ENCODE measurements around the gene TEX53. TPM values are rescaled to one million over a fixed set of nuclear protein-coding genes. Genes with fewer than 3 reads are reported as not detected.

TEX53 gene
- total RNA-seq, 1 donor from 2014 or later, result not detected

DNA sequence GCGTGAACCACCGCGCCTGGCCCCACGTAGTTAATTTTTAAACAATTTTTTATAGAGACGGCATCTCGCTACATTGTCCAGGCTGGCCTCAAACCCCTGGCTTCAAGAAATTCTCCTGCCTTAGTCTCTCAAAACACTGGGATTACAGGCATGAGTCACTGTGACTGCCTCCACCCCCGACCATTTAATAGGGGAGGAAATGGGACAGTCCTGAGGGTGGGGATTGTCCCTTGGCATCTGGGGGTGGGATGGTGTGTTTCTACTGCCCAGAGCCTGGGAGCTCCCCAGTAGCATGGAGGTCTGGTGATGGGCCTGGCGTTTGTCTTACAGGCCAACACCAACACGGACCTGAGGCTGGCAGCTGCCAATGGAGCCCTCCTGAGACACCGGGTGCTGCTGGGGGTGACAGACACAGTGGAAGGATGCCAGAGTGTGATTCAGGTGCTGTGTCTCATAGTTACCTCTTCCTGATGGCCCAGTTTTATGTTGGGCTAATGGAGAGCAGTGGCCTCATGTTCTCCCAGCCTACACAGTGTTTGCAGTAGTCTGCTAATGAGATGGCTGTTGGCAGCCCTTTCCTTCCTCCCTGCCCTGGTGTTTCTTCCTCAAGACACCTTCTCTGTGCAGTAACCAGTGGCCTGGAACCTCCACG lies 24.0 kb downstream of the TEX53 start:
- no peak for DNase-seq

- no peak for DNase-seq
These were observed 26.4 kb downstream of the TEX53 start for GRCh38 chr9:114631166-114631565.

DNA sequence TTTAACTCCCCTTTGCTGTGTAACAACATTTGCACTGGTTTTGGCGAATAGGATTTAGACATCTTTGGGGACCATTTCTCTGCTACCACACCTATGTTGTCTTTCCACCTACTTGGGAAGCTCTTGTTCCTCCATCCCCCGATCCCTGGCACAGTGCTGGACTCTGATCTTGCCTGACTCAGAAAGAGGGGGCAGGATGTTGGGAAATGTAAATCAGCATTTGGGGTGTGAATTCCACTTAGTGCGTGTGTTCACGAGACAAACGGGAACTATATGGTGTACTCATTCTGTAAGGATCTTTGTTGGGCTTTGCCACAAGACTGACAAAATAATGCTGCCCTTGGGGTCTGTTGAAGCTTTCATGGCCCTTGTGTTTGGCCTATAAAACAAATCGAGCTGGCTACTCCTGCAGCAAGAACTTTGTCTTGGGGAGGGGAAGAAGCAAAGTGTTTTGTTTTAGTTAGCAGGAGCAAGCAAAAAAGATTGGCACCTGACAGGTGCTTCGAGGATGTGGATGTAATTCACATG lies 28.0 kb downstream of the TEX53 start:
- no peak for DNase-seq

GRCh38 chr9:114627553-114627952 lies 30.1 kb downstream of the TEX53 start:
- DNase-seq, result no peak

DNA sequence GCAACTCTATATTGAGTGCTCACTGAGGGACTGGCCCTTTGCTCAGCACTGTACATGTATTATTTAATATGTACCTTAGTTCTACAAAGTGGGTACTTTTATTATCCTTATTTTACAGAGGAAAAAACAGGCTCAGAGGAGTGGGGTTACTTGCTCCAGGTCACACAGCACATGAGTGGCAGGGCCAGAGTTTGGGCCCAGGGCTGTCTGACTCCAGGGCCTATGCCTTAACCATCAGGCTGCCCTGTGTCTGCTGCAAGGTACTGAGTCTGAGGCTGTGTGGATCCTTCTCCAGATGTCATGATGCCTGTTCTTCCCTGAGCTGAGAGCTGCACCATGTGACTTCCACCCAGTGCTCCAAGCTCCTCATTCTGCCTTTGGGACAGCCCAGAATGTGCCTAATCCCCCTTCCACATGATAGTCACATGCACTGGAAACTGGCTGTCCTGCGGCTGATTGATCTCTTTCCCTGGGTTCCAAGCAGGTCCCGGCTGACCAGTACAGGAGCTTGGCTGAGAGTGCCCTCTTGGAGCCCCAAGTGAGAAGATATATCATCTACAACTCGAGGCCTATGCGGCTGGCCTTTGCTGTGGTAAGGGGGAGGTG lies 31.1 kb downstream of the TEX53 start:
- no peak for DNase-seq

- DNase-seq, result no peak
These were observed 32.9 kb downstream of the TEX53 start for GRCh38 chr9:114624677-114625076.

GRCh38 chr9:114621975-114622609 lies 35.5 kb downstream of the TEX53 start:
- DNase-seq, result no peak

- no peak for DNase-seq
These were observed 36.0 kb downstream of the TEX53 start for GRCh38 chr9:114621561-114621960.

GRCh38 chr9:114619191-114619761 lies 38.3 kb downstream of the TEX53 start:
- no peak for DNase-seq

DNA sequence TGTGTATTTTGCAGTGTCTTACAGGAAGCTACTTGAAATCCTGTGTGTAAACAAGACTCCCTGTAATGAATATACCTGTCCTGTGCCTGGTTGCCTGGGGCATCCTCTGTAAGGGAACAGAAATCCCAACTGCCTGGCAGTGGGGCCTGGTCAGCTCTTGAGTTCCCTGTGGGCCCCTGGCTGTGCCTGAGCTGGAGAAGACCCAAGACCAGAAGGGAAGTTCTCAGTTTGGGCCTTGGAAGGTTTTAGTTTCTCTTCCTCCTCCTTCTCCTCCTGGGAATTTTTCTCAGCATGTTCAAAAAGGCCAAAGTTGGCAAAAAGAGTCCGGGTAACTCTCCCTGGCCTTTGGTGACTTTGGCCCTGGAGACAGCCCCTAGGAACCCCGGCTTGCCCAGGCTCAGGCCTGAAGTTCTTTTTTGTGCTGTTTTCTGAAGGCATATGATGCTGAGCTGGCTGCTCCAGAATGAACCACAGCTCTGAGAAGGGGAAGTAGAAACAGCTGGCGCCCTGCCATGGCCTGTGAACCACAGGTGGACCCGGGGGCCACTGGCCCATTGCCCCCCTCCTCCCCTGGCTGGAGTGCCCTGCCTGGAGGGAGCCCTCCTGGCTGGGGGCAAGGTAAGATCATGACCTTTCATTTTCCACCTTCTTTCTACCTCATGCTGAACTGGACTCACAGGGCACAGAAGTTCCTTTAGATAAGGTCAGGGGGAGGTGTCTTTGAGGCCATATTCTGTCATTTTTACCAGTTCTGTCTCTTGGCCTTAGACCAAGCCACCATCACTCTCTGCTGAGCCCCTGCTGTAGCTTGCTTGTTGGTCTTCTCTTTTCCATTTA lies 40.7 kb downstream of the TEX53 start:
- DNase-seq, result no peak

- DNase-seq, result no peak
These were observed 43.2 kb downstream of the TEX53 start for GRCh38 chr9:114614373-114614772.

DNA sequence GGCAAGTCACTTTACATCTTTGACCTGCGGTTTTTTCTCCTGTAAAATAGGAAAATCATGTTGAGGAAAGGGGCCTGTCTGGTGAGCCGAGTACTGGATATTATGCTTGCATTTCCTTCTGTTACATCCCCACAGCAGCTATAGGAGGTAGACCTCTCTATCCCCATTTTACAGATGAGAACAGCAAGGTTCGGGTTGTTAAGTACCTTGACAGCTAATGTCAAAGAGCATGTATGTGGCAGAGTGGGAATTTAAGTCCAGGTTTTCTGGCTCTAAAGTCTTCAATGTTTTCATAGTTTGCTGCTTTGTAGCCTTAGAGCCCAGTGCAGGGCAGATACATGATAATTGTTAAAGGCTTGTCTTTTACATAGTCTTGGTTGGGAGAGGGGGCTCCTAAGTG lies 43.7 kb downstream of the TEX53 start:
- DNase-seq, result no peak

DNA sequence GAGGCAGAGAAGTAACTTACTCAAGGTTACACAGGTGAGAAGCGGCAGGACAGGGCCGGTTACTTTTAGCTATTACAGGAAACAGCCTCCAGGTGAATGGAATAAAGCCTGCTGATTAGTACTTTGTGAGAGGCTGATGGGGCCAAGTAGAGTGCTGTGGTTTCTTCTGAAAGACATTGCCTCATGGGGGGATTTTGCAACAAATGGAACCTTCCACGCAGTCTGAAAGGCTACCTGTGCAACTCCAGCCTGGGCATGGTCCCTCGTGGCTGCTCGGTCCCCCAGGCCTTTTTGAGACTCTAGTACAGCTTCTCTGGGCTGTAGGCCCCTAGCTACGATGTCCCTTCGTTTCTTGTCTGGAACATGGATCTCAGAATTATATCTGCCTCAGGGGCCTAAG lies 44.5 kb downstream of the TEX53 start:
- no peak for DNase-seq

- DNase-seq, result no peak
These were observed 45.2 kb downstream of the TEX53 start for GRCh38 chr9:114612272-114612923.

GRCh38 chr9:114611516-114612271 lies 45.9 kb downstream of the TEX53 start:
- DNase-seq, result peak; percentile 32

DNA sequence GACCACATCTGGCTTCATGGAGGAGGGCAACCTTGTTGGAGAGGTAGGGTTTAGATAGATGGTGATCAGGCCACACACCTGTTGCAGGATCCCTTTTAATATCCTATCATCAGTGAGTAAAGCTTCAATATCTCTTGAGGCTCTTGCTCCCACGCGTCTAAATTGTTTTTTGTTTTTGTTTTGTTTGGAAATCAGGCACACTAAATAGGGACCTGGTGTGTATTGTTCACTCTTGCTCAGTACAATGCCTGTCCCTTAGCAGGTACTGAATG lies 49.1 kb downstream of the TEX53 start:
- DNase-seq, result no peak

DNA sequence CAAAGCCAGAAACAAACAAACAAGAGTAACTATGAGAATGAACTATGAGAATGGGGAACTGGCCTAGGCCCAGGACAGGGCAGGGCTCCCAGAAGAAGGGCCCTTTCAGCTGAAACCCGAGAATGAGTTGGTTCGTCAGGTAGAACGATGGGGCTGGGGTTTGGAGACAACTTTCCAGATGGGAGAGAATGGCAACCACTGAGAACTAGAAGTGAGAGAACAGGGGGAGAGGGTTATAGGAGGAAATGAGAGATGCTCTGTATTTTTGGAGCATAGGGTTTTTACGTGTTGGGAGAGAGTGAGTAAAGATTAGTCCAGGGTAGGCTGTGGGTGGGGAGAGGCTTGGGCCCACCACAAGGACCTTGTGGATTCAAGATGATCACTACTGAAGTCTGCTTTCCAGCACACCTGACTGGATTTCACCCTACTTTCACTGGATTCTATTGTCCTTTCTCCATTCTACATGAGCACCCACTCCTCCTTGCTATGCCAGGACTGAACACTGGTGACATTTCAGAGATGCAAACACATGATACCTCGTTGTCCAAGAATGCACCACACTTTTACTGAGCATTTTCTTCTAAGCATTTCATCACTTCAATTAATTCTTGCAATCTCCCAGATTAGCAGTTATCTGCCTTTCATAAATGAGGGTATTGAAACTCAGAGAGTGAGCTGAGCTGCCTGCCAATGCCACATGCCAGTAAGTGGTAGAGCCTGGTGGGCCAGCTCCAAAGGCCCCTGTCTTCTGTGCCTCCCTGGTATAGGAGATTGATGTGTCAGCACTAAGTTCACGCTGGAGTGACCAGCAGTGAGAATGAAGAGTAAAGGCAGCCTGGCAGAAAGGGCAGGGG lies 49.7 kb downstream of the TEX53 start:
- DNase-seq, result no peak

- DNase-seq, result no peak
These were observed 50.9 kb downstream of the TEX53 start for GRCh38 chr9:114606597-114607207.

All from skin of body (tissue), 2 donors.